GM19193 (cell line): ENCODE results near the gene CLEC20A.

Source experiments
- POLR2A ChIP-seq: IDR thresholded peaks from 4 replicates; pipeline ENCODE4 v1.6.1; 2011; ENCODE audit not compliant: insufficient read depth, insufficient read length; ENCODE audit errors: extremely low read depth

CLEC20A gene

DNA sequence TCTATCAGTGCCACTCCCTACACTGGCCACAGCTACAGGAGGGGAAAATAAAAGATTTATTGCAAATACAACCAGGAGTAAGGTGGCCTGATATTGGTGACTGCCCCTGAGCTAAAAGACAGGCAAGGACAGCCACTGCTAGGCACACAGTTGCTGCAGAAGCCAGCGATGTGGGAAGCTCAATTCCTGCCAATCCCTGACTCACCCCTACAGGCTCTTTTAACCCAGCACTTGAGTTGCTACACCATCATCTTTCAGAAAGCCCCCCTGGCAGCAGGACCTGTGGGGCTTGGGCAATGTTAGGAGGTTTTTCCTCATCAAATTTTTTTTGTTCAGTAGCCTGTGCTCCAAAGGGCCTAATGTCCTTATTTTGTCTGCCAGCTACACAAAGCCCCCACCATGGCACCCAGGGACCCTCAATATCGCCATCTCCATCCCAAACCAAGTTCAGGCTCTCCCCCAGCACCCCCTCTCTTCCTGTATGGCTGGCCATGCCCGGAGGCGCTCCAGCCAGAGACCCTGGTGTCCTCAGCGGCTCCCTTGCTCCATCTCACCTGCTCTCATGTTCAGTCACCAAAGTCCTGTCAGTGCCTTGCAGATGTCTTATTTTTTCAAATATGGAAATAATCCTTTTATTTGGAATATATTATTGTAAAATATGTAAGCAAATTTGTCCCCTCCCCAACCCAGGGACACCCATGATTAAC is 13.4 kb downstream of the CLEC20A start:
- TF ChIP-seq POLR2A: no peak

GRCh38 chr1:178477841-178478240 is 18.9 kb downstream of the CLEC20A start:
- no peak for TF ChIP-seq POLR2A

- no peak for TF ChIP-seq POLR2A
Measured at GRCh38 chr1:178477373-178477772, 19.4 kb downstream of the CLEC20A start.

DNA sequence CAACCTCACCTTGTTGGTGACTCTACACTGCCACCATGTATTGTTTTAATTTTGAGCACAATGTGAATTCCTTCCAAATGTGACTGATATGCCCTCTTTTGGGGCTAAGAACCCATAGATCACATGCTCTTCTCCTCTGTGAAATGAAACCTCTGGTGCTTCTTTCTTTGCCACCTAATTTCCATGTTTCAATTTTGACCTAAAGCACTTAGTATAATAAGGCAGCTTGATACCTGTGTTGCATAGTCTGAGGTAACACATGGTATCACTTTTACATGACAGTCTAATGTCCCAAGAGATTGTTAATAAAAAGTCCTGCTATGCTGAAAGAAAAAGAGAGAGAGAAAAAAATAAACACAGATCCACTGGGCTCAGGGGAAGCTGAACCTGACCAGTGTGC is 24.2 kb downstream of the CLEC20A start:
- TF ChIP-seq POLR2A: no peak

DNA sequence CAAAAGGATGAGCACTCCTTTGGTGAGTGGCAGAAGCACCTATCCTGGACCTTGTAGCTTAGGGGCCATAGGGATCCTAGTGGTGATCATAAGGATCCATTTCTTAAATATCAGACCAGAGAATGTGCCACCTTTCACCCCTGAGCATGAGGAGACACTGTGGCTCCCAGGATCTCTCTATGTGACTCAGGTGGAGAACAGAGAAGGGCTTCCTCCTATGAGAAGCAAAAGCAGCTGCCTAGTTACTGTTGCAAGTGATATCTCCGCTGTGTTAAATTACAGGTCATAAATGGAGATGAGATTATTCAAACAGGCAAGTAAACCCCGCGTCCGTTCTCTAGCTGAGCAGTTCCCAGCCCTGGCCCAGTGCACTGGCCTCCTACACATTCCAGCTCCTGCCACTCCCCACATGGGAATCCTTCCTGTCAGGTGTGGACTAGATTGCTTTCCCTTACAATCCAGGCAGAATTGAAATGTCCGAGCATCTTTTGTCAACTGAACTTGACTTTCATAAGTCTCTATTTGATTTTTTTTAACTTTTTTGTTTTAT is 26.3 kb downstream of the CLEC20A start:
- no peak for TF ChIP-seq POLR2A

GRCh38 chr1:178467837-178468236 is 28.9 kb downstream of the CLEC20A start:
- no peak for TF ChIP-seq POLR2A

GRCh38 chr1:178465011-178465410 is 31.8 kb downstream of the CLEC20A start:
- no peak for TF ChIP-seq POLR2A

DNA sequence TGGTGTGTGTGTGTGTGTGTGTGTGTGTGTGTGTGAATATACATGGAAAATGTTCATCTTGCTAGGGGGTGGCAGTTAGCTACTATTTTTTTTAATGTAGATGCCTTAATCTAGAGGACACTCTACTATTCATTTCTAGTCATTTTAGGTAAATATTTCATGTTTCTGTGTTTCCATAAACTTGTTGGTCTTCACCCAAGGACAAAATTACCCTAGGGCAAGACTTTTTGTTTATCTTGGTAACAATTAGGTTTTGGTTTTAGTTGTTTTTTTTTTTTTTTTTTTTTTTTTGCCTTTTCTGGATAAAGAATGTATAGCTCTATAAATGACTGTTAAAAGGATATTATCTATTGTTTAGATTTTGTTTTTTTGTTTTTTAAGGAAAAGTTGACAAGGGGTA is 32.2 kb downstream of the CLEC20A start:
- no peak for TF ChIP-seq POLR2A

- TF ChIP-seq POLR2A: no peak
Measured at GRCh38 chr1:178464141-178464540, 32.6 kb downstream of the CLEC20A start.

DNA sequence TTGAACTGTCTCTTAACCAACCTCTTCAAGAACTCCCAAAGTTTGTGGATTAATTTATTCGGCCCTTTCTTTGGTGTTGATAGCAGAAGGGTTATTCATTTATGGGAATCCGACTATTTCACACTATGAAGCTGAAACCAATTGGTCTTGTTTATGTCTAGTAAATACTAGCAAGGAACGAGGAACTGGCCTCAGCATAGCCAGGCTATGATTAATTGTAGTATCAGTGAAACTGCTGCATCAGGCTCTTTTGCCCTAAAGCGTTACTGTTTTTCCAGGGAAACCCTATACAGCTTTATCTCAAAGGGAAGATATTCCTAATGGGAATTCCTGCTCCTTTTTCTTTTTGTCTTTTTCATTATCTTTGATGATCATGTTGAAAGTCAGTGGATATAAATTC is 35.1 kb downstream of the CLEC20A start:
- no peak for TF ChIP-seq POLR2A

DNA sequence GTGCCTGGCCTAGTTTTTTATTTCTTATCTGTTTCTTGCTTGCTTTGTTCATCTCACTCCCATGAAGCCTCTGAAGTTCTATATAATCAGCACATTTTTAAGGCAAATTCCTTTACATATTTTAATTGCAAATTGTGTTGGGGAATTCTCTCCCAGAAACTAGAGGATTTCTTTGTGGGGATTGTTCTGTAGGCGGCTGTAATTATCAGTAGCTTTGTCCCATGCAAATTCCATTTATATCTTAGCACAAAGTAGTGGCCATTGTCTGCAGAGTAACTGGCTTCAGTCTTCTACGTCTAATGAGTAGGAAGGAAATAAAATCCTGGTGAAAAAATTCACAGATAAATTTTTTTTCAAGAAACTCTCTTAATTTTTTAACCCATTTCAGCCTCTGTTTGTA is 35.7 kb downstream of the CLEC20A start:
- no peak for TF ChIP-seq POLR2A

GRCh38 chr1:178458203-178458602 is 38.6 kb downstream of the CLEC20A start:
- TF ChIP-seq POLR2A: no peak

- no peak for TF ChIP-seq POLR2A
Measured at GRCh38 chr1:178457651-178458050, 39.1 kb downstream of the CLEC20A start.

DNA sequence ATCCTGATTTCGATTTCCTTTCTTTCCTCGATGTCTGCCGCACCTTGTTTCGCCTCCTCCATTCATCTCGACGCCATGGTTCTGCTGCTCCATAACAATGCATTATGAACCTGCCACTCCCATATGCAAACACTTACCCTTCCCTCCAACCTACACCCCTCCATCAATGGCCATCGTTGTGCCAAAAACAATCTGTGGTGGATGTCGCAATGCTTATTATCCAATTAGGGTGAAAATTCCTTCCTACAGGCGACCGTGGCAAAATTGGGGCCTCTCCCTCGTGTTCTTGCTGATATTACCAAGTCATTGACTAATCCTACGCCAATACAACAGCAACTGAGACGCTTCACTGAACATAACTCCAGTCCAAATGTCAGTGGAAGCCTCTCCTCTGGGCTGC is 40.3 kb downstream of the CLEC20A start:
- no peak for TF ChIP-seq POLR2A

DNA sequence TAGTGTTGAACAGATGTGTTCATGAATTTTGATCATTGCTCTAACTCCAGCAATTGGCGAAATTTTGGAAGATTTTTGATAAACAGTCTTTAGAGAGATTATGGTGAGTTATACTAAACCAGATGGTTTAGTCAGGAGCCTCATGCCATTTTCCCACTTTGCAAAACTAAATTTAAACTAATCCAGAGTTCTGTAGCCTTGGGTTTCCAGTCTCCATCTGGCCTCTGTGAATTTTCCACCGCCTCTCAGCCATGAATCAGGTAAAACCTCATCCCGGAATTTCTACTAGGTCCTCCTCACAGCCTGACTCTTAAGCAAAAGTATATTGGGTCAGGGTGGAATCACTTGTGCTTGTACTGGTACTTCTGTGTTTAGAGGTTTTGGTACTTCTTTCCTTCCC is 44.8 kb downstream of the CLEC20A start:
- TF ChIP-seq POLR2A: no peak

GRCh38 chr1:178451529-178451928 is 45.2 kb downstream of the CLEC20A start:
- no peak for TF ChIP-seq POLR2A

DNA sequence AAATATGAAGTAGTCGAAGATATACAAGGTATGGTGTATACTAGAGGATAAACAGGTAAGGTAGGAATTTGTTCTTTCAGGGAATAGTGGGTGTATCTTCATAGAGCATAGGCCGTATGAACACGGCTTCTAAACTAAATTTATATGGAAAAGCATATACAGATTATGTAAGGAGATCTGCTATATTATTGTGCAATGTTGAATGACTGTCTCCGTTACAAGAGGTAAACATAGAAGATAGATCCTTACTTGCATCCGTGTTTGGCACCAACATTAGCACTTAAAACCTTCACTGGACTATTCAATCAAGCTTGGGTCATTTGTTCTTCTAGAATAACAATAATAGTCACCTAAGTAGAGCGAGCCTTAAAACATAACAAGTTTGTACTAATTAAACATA is 45.9 kb downstream of the CLEC20A start:
- no peak for TF ChIP-seq POLR2A

- no peak for TF ChIP-seq POLR2A
Measured at GRCh38 chr1:178442925-178443324, 53.8 kb downstream of the CLEC20A start.

DNA sequence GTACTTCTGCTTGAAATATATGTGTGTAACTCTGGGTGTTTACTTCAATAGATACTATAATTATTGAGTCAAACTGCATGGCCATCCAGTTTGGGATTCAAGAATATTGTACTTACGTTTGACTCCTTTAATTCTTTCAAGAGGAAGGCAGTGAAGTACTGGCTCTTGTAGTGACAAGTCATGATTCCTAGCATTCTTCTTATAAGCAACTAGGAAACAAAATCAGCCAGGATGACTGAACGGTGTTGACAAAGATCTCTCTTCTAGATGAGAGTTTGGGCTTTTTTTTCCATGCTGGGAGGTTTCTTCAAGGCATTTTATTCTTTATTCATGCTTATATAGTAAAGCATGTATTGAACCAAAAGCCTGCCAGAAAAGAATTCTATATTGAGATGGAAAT is 58.3 kb downstream of the CLEC20A start:
- TF ChIP-seq POLR2A: no peak
